ENCODE results near the gene ANGPTL4.

Gene ANGPTL4

GRCh38 chr19:8324186-8325050 lies 39.5 kb upstream of the ANGPTL4 start:
- Mint-ChIP-seq H3K9me3 (no peaks in the 10 kb centered on the region), H3K36me3 (ENCODE audit: insufficient read depth) (peaks cover 40% of the 10 kb centered on the region), H3K27me3 (no peaks in the 10 kb centered on the region), H3K27ac (peak overlapping the region in 1 of 2 donors; percentile 63), H3K4me1 (ENCODE audit: low read depth in 2 of 2) (peaks cover 20 to 21% of the 10 kb centered on the region in 2 donors), H3K4me3 (no peak overlapping the region)
- DNase-seq (no peak), ATAC-seq (replicated peaks) (no peak)

- no peak overlapping the region for H3K4me3 Mint-ChIP-seq
- no peaks in the 10 kb centered on the region for H3K27me3 Mint-ChIP-seq
- H3K27ac Mint-ChIP-seq = no peak overlapping the region
- H3K9me3 Mint-ChIP-seq = no peaks in the 10 kb centered on the region
- H3K36me3 Mint-ChIP-seq (ENCODE audit: insufficient read depth) = peaks cover 34% of the 10 kb centered on the region
- ATAC-seq (replicated peaks) (no peak), DNase-seq (no peak)
- H3K4me1 Mint-ChIP-seq (ENCODE audit: low read depth in 2 of 2) = peaks cover 11 to 19% of the 10 kb centered on the region in 2 donors
These were observed 38.5 kb upstream of the ANGPTL4 start for GRCh38 chr19:8325454-8325853.

DNA sequence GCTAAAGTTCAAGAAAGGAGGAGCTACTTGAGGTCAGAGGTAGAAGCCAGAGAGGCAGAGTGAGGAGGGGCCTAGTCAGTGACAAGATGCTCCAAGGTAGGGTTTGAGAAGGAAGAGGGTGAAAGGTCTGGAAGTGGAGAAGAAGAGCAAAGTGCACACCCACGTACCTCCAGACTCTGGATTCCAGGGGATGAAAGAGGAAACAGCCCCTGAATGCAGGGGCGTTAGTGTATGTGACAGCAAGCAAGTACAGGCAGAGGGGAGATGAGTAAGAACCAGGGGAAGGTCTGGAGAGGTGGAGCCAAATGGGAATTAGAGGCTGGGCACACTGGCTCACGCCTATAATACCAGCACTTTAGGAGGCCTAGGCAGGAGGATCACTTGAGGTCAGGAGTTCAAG lies 34.0 kb upstream of the ANGPTL4 start:
- ATAC-seq (replicated peaks) = no peak
- peaks cover 12% of the 10 kb centered on the region for H3K36me3 Mint-ChIP-seq (ENCODE audit: insufficient read depth)

GRCh38 chr19:8331263-8331845 lies 32.6 kb upstream of the ANGPTL4 start:
- Mint-ChIP-seq H3K27ac (no peak overlapping the region), H3K4me1 (ENCODE audit: low read depth in 2 of 2) (peaks cover 0 to 5% of the 10 kb centered on the region in 2 donors), H3K36me3 (ENCODE audit: insufficient read depth) (peaks cover 6% of the 10 kb centered on the region), H3K27me3 (peaks cover 1 to 10% of the 10 kb centered on the region in 2 donors), H3K4me3 (no peak overlapping the region), H3K9me3 (no peaks in the 10 kb centered on the region)
- ATAC-seq (replicated peaks) (no peak), DNase-seq (no peak)

More for the DNA sequence above, 34.0 kb upstream of the ANGPTL4 start:
- Mint-ChIP-seq H3K4me1 (ENCODE audit: low read depth in 2 of 2) (no peaks in the 10 kb centered on the region), H3K9me3 (no peaks in the 10 kb centered on the region), H3K27me3 (no peaks in the 10 kb centered on the region), H3K27ac (no peak overlapping the region), H3K4me3 (no peak overlapping the region)
- no peak for DNase-seq

DNA sequence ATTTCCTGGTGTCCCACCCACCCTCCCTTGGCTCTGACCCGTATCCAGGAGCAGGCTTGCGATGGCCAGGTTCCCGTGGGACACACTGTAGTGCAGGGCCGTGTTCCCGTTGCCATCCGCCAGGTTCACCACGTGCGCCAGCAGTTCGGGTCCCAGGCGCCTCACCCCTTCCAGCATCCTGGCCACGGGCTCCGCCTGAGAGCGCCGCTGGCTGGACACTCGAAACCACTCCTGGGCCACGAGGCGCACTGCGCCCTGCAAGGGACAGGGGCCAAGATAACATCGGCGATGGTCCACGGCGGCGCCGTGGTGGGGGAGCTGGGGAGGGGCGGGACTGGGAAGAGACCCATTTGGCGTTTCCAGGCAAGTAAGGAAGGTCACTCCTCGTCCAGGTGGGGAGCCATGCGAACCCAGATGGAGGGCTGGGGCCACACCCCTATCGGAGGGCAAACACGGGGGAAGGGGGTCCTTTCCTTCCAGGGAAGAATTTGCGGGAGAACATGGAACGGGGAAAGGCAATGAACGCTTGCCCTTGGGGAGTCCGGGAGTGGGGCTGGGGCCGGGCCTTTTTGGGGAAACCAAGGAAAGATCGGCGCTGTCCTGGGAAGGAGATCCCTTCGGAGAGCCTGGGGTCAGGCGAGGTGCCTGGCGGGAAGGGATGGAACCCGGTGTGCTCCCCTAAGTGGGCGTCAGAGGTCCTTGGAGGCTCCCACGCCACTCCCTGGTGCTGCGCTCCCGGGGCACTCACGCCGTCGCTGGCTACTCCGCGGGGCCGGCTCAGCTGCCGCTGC lies 30.8 kb upstream of the ANGPTL4 start:
- no peak for DNase-seq

DNA sequence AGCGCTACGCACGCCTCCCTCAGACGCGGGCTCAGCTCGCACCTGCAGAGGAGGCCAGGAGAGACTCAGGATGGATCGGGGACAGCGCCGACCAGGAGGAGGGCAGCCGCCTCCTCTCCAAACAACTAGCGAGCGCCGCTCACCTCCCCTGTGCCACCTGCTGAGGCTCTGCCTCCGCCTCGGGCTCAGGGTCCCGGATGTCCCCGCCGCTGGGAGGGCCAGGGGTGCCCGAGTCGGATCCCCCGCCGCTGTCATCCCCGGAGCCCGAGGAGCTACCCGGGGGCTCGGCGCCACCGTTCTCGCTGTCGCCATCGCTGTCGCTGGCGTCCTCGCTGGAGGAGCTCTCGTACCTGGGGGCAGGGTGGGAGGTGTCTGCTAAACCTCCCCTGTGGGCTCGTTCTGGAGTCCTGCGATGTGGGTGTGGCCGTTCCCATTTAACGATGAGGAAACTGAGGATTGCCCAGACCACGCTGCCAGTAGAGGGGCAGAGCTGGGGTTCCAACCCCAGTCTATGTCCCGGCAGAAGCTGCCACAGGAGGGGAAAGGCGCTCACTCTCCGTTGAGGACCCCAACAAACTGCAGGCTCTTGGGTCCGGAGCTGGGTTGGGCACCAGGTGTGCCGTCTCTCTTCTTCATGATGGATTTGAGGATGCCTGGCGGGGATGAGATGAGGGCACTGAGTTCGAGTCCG lies 30.0 kb upstream of the ANGPTL4 start:
- peak overlapping the region; percentile 18 to 36 for H3K4me3 Mint-ChIP-seq

More for the DNA sequence above, 30.8 kb upstream of the ANGPTL4 start:
- no peak overlapping the region for H3K27ac Mint-ChIP-seq
- ATAC-seq (replicated peaks) = no peak
- no peaks in the 10 kb centered on the region for H3K9me3 Mint-ChIP-seq
- no peak overlapping the region for H3K4me3 Mint-ChIP-seq
- H3K27me3 Mint-ChIP-seq = peaks cover 6 to 25% of the 10 kb centered on the region in 2 donors
- H3K4me1 Mint-ChIP-seq (ENCODE audit: low read depth in 2 of 2) = peaks cover 0 to 9% of the 10 kb centered on the region in 2 donors
- peaks cover 6% of the 10 kb centered on the region for H3K36me3 Mint-ChIP-seq (ENCODE audit: insufficient read depth)

DNA sequence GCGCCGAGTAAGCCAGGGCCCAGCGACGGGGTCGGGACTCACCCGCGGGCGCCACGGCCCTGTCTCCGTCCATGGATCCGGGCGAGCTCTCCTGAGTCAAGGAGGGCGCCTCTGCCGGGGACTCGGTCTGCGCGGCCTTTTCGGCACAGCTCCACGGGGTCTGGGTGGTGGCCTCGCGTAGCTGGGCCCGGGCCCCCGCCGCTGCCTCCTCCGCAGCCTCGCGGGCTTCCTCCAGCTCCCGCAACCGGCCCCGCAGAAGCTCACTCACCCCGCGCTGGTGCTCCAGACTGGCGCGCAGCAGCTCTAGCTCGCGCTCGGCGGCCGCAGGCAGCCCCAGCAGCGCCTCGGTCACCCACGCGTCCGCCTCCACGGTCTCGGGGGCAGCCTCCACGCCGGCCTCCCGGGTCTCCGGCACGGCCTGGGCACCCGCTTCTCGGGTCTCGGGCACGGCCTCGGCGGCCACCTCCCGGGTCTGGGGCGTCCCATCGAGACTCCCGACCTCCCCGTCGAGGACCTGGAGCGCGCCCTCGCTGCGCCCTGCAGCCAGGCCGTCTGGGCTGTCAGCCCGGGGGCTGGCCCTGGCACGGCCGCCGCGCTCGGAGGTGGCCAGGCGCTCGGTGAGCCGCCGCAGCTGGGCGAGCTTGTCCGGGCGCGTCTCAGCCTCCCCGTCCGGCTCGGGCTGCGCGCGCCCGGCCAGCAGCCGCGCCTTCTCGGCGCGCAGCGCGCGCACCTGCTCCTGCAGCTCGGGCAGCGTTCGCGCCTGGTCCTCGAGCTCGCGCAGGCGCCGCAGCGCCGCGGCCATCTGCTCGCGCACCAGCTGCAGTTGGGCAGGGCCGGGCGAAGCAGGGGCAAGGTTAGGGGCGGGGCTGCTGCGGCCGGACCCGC lies 29.3 kb upstream of the ANGPTL4 start:
- no peaks in the 10 kb centered on the region for H3K9me3 Mint-ChIP-seq
- DNase-seq (peak in 1 of 3 experiments; percentile 15), ATAC-seq (replicated peaks) (peak; percentile 55)
- H3K27me3 Mint-ChIP-seq = peaks cover 6 to 25% of the 10 kb centered on the region in 2 donors
- peak overlapping the region; percentile 18 to 36 for H3K4me3 Mint-ChIP-seq
- peaks cover 5% of the 10 kb centered on the region for H3K36me3 Mint-ChIP-seq (ENCODE audit: insufficient read depth)
- H3K27ac Mint-ChIP-seq = no peak overlapping the region
- peaks cover 0 to 9% of the 10 kb centered on the region in 2 donors for H3K4me1 Mint-ChIP-seq (ENCODE audit: low read depth in 2 of 2)

More for the DNA sequence above, 30.0 kb upstream of the ANGPTL4 start:
- Mint-ChIP-seq H3K4me1 (ENCODE audit: low read depth in 2 of 2) (peaks cover 0 to 9% of the 10 kb centered on the region in 2 donors), H3K27me3 (peaks cover 6 to 25% of the 10 kb centered on the region in 2 donors), H3K27ac (no peak overlapping the region), H3K9me3 (no peaks in the 10 kb centered on the region), H3K36me3 (ENCODE audit: insufficient read depth) (peaks cover 6% of the 10 kb centered on the region)
- DNase-seq (no peak), ATAC-seq (replicated peaks) (no peak)

DNA sequence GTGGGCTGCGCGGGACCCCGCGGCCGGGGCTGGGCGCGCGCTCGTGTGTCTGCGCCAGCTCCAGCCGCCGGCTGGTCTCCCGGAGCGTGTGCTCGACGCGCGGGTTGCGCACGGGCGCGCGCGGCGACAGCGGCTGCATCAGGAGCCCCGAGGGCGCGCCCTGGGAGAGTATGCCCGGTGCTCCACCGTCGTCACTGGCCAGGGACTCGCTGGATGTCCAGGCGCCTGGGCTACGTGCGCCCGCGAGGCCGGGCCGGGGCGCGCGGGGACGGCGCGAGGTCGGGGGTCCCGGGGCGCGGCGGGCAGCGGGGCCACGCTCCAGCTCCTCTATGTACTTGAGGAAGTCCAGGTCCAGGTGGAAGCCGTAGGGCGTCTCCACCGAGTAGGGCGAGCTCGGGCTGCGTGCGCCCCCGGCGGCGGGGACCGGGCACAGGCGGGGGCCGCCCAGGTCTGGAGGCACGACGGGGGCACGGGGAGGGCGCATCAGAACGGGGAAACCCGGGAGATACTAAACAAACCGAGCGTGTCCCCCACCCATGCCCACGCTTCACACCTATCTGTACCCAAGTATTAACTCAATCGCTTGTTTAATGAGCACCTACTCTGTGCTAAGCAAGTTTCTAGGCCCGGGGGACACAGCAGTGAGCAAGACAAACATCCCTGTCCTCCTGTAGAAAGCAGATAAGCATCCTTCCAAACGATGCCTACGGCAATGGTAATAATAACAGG lies 28.4 kb upstream of the ANGPTL4 start:
- Mint-ChIP-seq H3K4me1 (ENCODE audit: low read depth in 2 of 2) (peaks cover 1 to 9% of the 10 kb centered on the region in 2 donors), H3K36me3 (ENCODE audit: insufficient read depth) (peaks cover 4% of the 10 kb centered on the region), H3K9me3 (no peaks in the 10 kb centered on the region), H3K27me3 (peaks cover 8 to 25% of the 10 kb centered on the region in 2 donors), H3K27ac (no peak overlapping the region), H3K4me3 (peak overlapping the region; percentile 48 to 63)
- ATAC-seq (replicated peaks) (peak; percentile 83), DNase-seq (peak in 1 of 3 experiments; percentile 28)

DNA sequence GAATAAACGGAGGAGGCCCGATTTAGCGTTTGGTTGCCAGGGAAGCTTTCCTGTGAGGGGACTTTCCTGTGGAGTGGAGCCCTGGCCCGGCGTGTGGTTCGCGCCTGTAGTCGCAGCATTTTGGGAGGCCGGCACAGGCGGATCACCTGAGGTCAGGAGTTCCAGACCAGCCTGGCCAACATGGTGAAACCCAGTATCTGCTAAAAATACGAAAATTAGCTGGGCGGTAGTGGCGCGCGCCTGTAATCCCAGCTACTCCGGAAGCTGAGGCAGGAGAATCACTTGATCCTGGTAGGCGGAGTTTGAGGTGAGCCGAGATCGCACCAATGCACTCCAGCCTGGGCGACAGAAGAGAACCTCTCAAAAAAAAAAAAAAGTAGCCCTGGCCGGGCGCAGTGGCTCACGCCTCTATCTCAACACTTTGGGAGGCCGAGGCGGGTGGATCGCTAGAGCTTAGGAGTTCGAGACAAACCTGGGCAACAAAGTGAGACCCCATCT lies 27.8 kb upstream of the ANGPTL4 start:
- H3K27ac Mint-ChIP-seq = no peak overlapping the region
- no peak for DNase-seq
- ATAC-seq (replicated peaks) = no peak
- H3K4me1 Mint-ChIP-seq (ENCODE audit: low read depth in 2 of 2) = peaks cover 5 to 9% of the 10 kb centered on the region in 2 donors
- H3K9me3 Mint-ChIP-seq = no peaks in the 10 kb centered on the region
- peak overlapping the region; percentile 48 to 63 for H3K4me3 Mint-ChIP-seq
- H3K27me3 Mint-ChIP-seq = peaks cover 12 to 25% of the 10 kb centered on the region in 2 donors
- H3K36me3 Mint-ChIP-seq (ENCODE audit: insufficient read depth) = peaks cover 4% of the 10 kb centered on the region

- no peak for DNase-seq
- no peak for ATAC-seq (replicated peaks)
- no peak overlapping the region for H3K27ac Mint-ChIP-seq
- H3K4me1 Mint-ChIP-seq (ENCODE audit: low read depth in 2 of 2) = peaks cover 5 to 9% of the 10 kb centered on the region in 2 donors
- peaks cover 4% of the 10 kb centered on the region for H3K36me3 Mint-ChIP-seq (ENCODE audit: insufficient read depth)
- H3K27me3 Mint-ChIP-seq = peaks cover 12 to 25% of the 10 kb centered on the region in 2 donors
- peak overlapping the region in 1 of 2 donors; percentile 25 for H3K4me3 Mint-ChIP-seq
- H3K9me3 Mint-ChIP-seq = no peaks in the 10 kb centered on the region
These were observed 27.3 kb upstream of the ANGPTL4 start for GRCh38 chr19:8336660-8337059.

GRCh38 chr19:8337728-8338127 lies 26.2 kb upstream of the ANGPTL4 start:
- Mint-ChIP-seq H3K36me3 (ENCODE audit: insufficient read depth) (peaks cover 4% of the 10 kb centered on the region), H3K27ac (no peak overlapping the region), H3K9me3 (no peaks in the 10 kb centered on the region), H3K27me3 (peaks cover 12 to 25% of the 10 kb centered on the region in 2 donors), H3K4me3 (no peak overlapping the region), H3K4me1 (ENCODE audit: low read depth in 2 of 2) (peaks cover 7 to 9% of the 10 kb centered on the region in 2 donors)
- no peak for ATAC-seq (replicated peaks)
- no peak for DNase-seq

Data from effector memory CD8-positive, alpha-beta T cell (primary cell).